DND-41 (cell line): ENCODE data around the gene RICTOR.

Experiments used
- ATAC-seq: fragments of 200-7000 bp; cut with Tn5 transposase; 3 replicates; pipeline ENCODE4 v1.9.1; 2021; ENCODE audit warnings: low read depth; ENCODE audit not compliant: insufficient read depth
- DNase-seq: peaks from one replicate; pipeline ENCODE4 v3.0.0-alpha.2; 2020
- H2AFZ ChIP-seq: 2 replicates; pipeline ENCODE4 v1.6.0; 2012; ENCODE audit warnings: low read depth, low read length
- H3K27ac ChIP-seq: 2 replicates; pipeline ENCODE4 v1.5.1; 2012; ENCODE audit warnings: low read length, inconsistent platforms
- H3K27me3 ChIP-seq: fragments of 200-600 bp; sonication (generic); 2 replicates; pipeline ENCODE4 v1.6.0; 2012; ENCODE audit warnings: low read length, mild to moderate bottlenecking, inconsistent platforms; ENCODE audit not compliant: insufficient read depth, poor library complexity
- H3K36me3 ChIP-seq: 2 replicates; pipeline ENCODE4 v1.5.1; 2012; ENCODE audit warnings: low read length, inconsistent platforms; ENCODE audit not compliant: insufficient read depth
- H3K4me1 ChIP-seq: 2 replicates; pipeline ENCODE4 v1.5.1; 2012; ENCODE audit warnings: mild to moderate bottlenecking, low read length; ENCODE audit not compliant: insufficient read depth
- H3K4me2 ChIP-seq: 2 replicates; pipeline ENCODE4 v1.6.0; 2012; ENCODE audit warnings: mild to moderate bottlenecking, moderate library complexity, low read length, inconsistent platforms; ENCODE audit not compliant: insufficient read depth
- H3K4me3 ChIP-seq, 2 experiments: fragments of 200-600 bp in 1 of 2; shearing (Covaris generic) in 1 of 2; 2 replicates each; pipeline ENCODE4 v1.5.1; 2012 to 2016; ENCODE audit warnings: inconsistent platforms in 2 of 2, low read length in 2 of 2, mild to moderate bottlenecking in 2 of 2, low read depth in 1 of 2, moderate library complexity in 1 of 2
- H3K79me2 ChIP-seq: 2 replicates; pipeline ENCODE4 v1.6.0; 2012; ENCODE audit warnings: low read length, inconsistent platforms; ENCODE audit not compliant: insufficient read depth
- H3K9ac ChIP-seq: 2 replicates; pipeline ENCODE4 v1.6.0; 2012; ENCODE audit warnings: low read depth, mild to moderate bottlenecking, inconsistent platforms, low read length, moderate library complexity
- H3K9me3 ChIP-seq: 2 replicates; pipeline ENCODE4 v1.5.1; 2012; ENCODE audit warnings: low read length, moderate library complexity, mild to moderate bottlenecking, inconsistent platforms; ENCODE audit not compliant: insufficient read depth, severe bottlenecking
- H4K20me1 ChIP-seq: 2 replicates; pipeline ENCODE4 v1.6.0; 2012; ENCODE audit warnings: low read length; ENCODE audit not compliant: insufficient read depth
- EZH2 ChIP-seq: IDR thresholded peaks from 3 replicates; pipeline ENCODE4 v1.6.1; 2012; ENCODE audit warnings: borderline replicate concordance, low read depth, mild to moderate bottlenecking, moderate library complexity, low read length, inconsistent platforms; ENCODE audit not compliant: severe bottlenecking
- TF ChIP-seq, protein P1 (sequence below): IDR thresholded peaks from 2 replicates; pipeline ENCODE4 v1.5.1; 2012; ENCODE audit warnings: borderline replicate concordance, low read length, moderate library complexity, mild to moderate bottlenecking; ENCODE audit not compliant: poor library complexity, severe bottlenecking; ENCODE audit errors: extremely low read depth

RICTOR gene

DNA sequence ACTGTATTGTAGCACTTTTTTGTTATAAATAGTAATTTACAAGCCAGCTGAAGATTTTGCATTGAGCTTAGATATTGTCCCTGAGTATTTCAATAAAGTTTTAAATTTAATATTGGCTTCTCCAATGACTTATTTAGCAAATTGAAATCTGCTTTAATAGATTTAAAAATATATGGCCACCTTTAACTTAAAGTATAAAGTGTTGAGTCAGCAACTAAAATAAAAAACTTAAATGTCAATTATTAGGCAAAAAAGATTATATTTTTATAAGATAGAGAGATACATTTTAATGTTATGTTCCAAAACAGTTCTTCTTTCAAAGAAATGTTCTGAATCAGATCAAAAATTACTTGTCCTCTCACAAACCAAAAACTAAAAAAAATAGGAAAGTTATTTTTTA lies 167.7 kb downstream of the RICTOR start:
- H4K20me1 ChIP-seq, result no peaks in the 10 kb centered on the region
- peaks cover 5% of the 10 kb centered on the region for H3K9me3 ChIP-seq
- no peaks in the 10 kb centered on the region for H3K27me3 ChIP-seq
- H3K4me3 ChIP-seq, result no peak overlapping the region
- H3K4me1 ChIP-seq, result no peaks in the 10 kb centered on the region
- no peaks in the 10 kb centered on the region for H3K79me2 ChIP-seq
- TF ChIP-seq, protein P1, sequence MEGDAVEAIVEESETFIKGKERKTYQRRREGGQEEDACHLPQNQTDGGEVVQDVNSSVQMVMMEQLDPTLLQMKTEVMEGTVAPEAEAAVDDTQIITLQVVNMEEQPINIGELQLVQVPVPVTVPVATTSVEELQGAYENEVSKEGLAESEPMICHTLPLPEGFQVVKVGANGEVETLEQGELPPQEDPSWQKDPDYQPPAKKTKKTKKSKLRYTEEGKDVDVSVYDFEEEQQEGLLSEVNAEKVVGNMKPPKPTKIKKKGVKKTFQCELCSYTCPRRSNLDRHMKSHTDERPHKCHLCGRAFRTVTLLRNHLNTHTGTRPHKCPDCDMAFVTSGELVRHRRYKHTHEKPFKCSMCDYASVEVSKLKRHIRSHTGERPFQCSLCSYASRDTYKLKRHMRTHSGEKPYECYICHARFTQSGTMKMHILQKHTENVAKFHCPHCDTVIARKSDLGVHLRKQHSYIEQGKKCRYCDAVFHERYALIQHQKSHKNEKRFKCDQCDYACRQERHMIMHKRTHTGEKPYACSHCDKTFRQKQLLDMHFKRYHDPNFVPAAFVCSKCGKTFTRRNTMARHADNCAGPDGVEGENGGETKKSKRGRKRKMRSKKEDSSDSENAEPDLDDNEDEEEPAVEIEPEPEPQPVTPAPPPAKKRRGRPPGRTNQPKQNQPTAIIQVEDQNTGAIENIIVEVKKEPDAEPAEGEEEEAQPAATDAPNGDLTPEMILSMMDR, result no peak
- TF ChIP-seq EZH2, result no peak
- no peaks in the 10 kb centered on the region for H3K36me3 ChIP-seq
- H3K27ac ChIP-seq, result no peak overlapping the region
- H2AFZ ChIP-seq, result no peak overlapping the region
- H3K9ac ChIP-seq, result no peak overlapping the region
- no peak overlapping the region for H3K4me2 ChIP-seq
- ATAC-seq (no peak), DNase-seq (no peak)

DNA sequence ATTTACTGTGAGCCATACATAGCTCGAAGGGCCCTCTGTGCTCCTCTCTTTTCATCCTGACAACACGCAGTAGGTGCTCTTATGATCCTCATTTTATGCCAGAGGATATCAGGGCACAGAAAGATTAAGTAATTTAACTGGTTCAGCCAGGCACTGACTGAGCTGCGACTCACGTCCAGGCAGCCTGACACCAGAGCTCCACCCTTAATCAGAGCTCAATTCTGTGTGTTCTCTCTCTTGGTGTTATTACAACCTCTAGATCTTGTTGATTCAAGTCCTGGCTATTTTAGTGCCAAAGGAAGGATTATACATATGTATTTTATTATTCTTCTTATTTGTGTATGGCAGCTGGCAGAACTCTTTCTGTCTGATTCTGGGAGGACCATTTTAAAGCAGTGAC lies 168.7 kb downstream of the RICTOR start:
- TF ChIP-seq, protein P1, result no peak
- no peak for TF ChIP-seq EZH2
- H3K27ac ChIP-seq, result no peak overlapping the region
- no peak for ATAC-seq

DNA sequence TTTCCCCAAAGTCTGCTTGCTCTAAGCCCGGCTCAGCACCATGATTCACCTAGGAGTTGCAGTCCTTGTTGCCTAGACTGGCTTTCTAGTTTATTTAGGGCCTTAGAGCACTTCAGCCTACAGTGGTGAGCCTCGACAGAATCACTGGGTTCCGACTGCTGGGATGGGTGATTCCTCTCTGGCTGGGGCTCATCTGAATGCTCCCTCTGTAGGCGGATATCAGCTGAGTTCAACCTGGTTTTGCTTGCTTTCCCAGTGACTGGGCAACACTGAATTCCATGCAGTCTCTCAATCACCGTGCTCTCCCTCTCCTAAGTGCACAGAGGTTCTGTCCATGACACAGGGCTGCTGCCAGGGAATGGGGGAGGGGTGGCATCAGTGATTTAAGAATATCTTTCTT lies 174.3 kb downstream of the RICTOR start:
- H4K20me1 ChIP-seq, result no peaks in the 10 kb centered on the region
- TF ChIP-seq, protein P1, result no peak
- TF ChIP-seq EZH2, result no peak
- no peak overlapping the region for H3K4me3 ChIP-seq
- H3K36me3 ChIP-seq, result no peaks in the 10 kb centered on the region
- H3K27me3 ChIP-seq, result no peaks in the 10 kb centered on the region
- ATAC-seq, result no peak
- H3K79me2 ChIP-seq, result no peaks in the 10 kb centered on the region
- H2AFZ ChIP-seq, result no peak overlapping the region
- no peak overlapping the region for H3K9ac ChIP-seq
- no peak for DNase-seq
- no peaks in the 10 kb centered on the region for H3K9me3 ChIP-seq
- H3K4me2 ChIP-seq, result no peak overlapping the region
- H3K27ac ChIP-seq, result no peak overlapping the region
- H3K4me1 ChIP-seq, result no peaks in the 10 kb centered on the region

More for the DNA sequence above, 168.7 kb downstream of the RICTOR start:
- Histone ChIP-seq H3K9me3 (peaks cover 5% of the 10 kb centered on the region), H3K9ac (no peak overlapping the region), H3K4me1 (no peaks in the 10 kb centered on the region), H2AFZ (no peak overlapping the region), H3K4me3 (no peak overlapping the region), H3K79me2 (no peaks in the 10 kb centered on the region), H3K27me3 (no peaks in the 10 kb centered on the region), H3K4me2 (no peak overlapping the region), H4K20me1 (no peaks in the 10 kb centered on the region), H3K36me3 (no peaks in the 10 kb centered on the region)
- DNase-seq, result no peak

DNA sequence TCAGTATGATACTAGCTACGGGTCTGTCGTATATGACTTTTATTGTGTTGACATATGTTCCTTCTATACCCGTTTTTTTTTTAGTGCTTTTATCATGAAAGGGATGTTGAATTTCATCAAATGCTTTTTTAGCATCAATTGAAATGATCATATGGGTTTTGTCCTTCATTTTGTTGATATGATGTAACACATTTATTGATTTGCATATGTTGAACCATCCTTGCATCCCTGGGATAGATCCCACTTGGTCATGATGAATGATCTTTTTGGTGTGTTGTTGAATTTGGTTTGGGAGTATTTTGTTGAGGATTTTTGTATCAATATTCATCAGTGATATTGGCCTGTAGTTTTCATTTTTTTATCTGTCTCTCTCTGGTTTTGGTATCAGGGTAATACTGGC lies 177.4 kb downstream of the RICTOR start:
- TF ChIP-seq, protein P1, result no peak
- no peak for TF ChIP-seq EZH2
- Histone ChIP-seq H3K27ac (no peak overlapping the region), H3K79me2 (no peaks in the 10 kb centered on the region), H3K27me3 (no peaks in the 10 kb centered on the region), H3K9me3 (no peaks in the 10 kb centered on the region), H3K4me2 (no peak overlapping the region), H3K4me3 (no peak overlapping the region), H3K9ac (no peak overlapping the region), H3K4me1 (no peaks in the 10 kb centered on the region), H3K36me3 (no peaks in the 10 kb centered on the region), H2AFZ (no peak overlapping the region), H4K20me1 (no peaks in the 10 kb centered on the region)
- DNase-seq (no peak), ATAC-seq (no peak)
